ENCODE data around the gene B9D1.

The B9D1 gene

GRCh38 chr17:19320876-19321275 lies 41.6 kb downstream of the B9D1 start:
- Histone ChIP-seq H3K36me3 (replicated peaks; ENCODE audit: low read depth, low read length) (no peaks in the 10 kb centered on the region), H3K4me1 (ENCODE audit: low read length) (no peaks in the 10 kb centered on the region; the same call in 1 of the 2 replicates), H3K4me2 (ENCODE audit: low read length) (no peak overlapping the region), H3K4me3 (ENCODE audit: low read length) (no peak overlapping the region), H3K27me3 (ENCODE audit: low read depth, low read length) (no peaks in the 10 kb centered on the region), H3K9me3 (ENCODE audit: insufficient read depth, low read length) (no peaks in the 10 kb centered on the region), H2AFZ (ENCODE audit: low read depth, low read length) (no peak overlapping the region), H3K79me2 (ENCODE audit: low read length) (no peaks in the 10 kb centered on the region), H4K20me1 (ENCODE audit: insufficient read depth, low read length) (no peaks in the 10 kb centered on the region), H3K27ac (ENCODE audit: low read length) (no peak overlapping the region), H3K9ac (ENCODE audit: low read length) (no peak overlapping the region)
- TF ChIP-seq CTCF (IDR thresholded peaks at IDR 0.05; ENCODE audit: low read depth, low read length), result no peak
- no peak for TF ChIP-seq EZH2phosphoT487 (IDR thresholded peaks at IDR 0.05; ENCODE audit: low read depth)

- Histone ChIP-seq H3K9me3 (ENCODE audit: insufficient read depth, low read length) (no peaks in the 10 kb centered on the region), H4K20me1 (ENCODE audit: insufficient read depth, low read length) (no peaks in the 10 kb centered on the region), H3K27ac (ENCODE audit: low read length) (no peak overlapping the region), H3K36me3 (replicated peaks; ENCODE audit: low read depth, low read length) (no peaks in the 10 kb centered on the region), H2AFZ (ENCODE audit: low read depth, low read length) (no peak overlapping the region), H3K27me3 (ENCODE audit: low read depth, low read length) (no peaks in the 10 kb centered on the region), H3K4me2 (ENCODE audit: low read length) (no peak overlapping the region), H3K79me2 (ENCODE audit: low read length) (no peaks in the 10 kb centered on the region), H3K9ac (ENCODE audit: low read length) (no peak overlapping the region), H3K4me3 (ENCODE audit: low read length) (no peak overlapping the region), H3K4me1 (ENCODE audit: low read length) (no peaks in the 10 kb centered on the region; the same call in 1 of the 2 replicates)
- TF ChIP-seq EZH2phosphoT487 (IDR thresholded peaks at IDR 0.05; ENCODE audit: low read depth) (no peak), CTCF (IDR thresholded peaks at IDR 0.05; ENCODE audit: low read depth, low read length) (no peak)
These were observed 42.6 kb downstream of the B9D1 start for GRCh38 chr17:19319771-19320505.

- Histone ChIP-seq H2AFZ (ENCODE audit: low read depth, low read length) (no peak overlapping the region), H3K27me3 (ENCODE audit: low read depth, low read length) (no peaks in the 10 kb centered on the region), H3K79me2 (ENCODE audit: low read length) (no peaks in the 10 kb centered on the region), H4K20me1 (ENCODE audit: insufficient read depth, low read length) (no peaks in the 10 kb centered on the region), H3K27ac (ENCODE audit: low read length) (no peak overlapping the region), H3K4me2 (ENCODE audit: low read length) (no peak overlapping the region), H3K4me3 (ENCODE audit: low read length) (no peak overlapping the region), H3K36me3 (replicated peaks; ENCODE audit: low read depth, low read length) (no peaks in the 10 kb centered on the region), H3K4me1 (ENCODE audit: low read length) (no peaks in the 10 kb centered on the region; the same call in 1 of the 2 replicates), H3K9ac (ENCODE audit: low read length) (no peak overlapping the region), H3K9me3 (ENCODE audit: insufficient read depth, low read length) (no peaks in the 10 kb centered on the region)
- TF ChIP-seq EZH2phosphoT487 (IDR thresholded peaks at IDR 0.05; ENCODE audit: low read depth) (no peak), CTCF (IDR thresholded peaks at IDR 0.05; ENCODE audit: low read depth, low read length) (no peak)
These were observed 43.9 kb downstream of the B9D1 start for GRCh38 chr17:19318611-19319010.

GRCh38 chr17:19317359-19318095 lies 45.0 kb downstream of the B9D1 start:
- H3K79me2 ChIP-seq (ENCODE audit: low read length), result no peaks in the 10 kb centered on the region
- H3K36me3 ChIP-seq (replicated peaks; ENCODE audit: low read depth, low read length), result no peaks in the 10 kb centered on the region
- H3K4me1 ChIP-seq (ENCODE audit: low read length), result no peaks in the 10 kb centered on the region; the same call in 1 of the 2 replicates
- H2AFZ ChIP-seq (ENCODE audit: low read depth, low read length), result no peak overlapping the region
- H3K9me3 ChIP-seq (ENCODE audit: insufficient read depth, low read length), result no peaks in the 10 kb centered on the region
- no peak overlapping the region for H3K9ac ChIP-seq (ENCODE audit: low read length)
- H4K20me1 ChIP-seq (ENCODE audit: insufficient read depth, low read length), result no peaks in the 10 kb centered on the region
- TF ChIP-seq EZH2phosphoT487 (IDR thresholded peaks at IDR 0.05; ENCODE audit: low read depth) (no peak), CTCF (IDR thresholded peaks at IDR 0.05; ENCODE audit: low read depth, low read length) (no peak)
- H3K27ac ChIP-seq (ENCODE audit: low read length), result no peak overlapping the region
- H3K4me2 ChIP-seq (ENCODE audit: low read length), result 0 out of 2 replicates have a peak overlapping the region, but pooled peaks have one; percentile 14
- H3K4me3 ChIP-seq (ENCODE audit: low read length), result no peak overlapping the region
- no peaks in the 10 kb centered on the region for H3K27me3 ChIP-seq (ENCODE audit: low read depth, low read length)

Data from OCI-LY3 (cell line).